GM23248 (cell line): Measurements from ENCODE around the gene UNC119B. TPM values are rescaled to one million over a fixed set of nuclear protein-coding genes. Genes with fewer than 3 reads are reported as not detected.

ENCODE experiments used
- DNase-seq: peaks from one replicate; pipeline ENCODE4 v3.0.0-alpha.2; 2015
- H2AFZ ChIP-seq: fragments of 200-600 bp; sonication (generic); 2 replicates; pipeline ENCODE4 v1.6.1; 2016; ENCODE audit warnings: antibody characterized with exemption
- H3F3A ChIP-seq: fragments of 200-600 bp; sonication (generic); 2 replicates; pipeline ENCODE4 v1.6.1; 2016; ENCODE audit warnings: mild to moderate bottlenecking, antibody characterized with exemption, mixed run types; ENCODE audit not compliant: insufficient read depth
- H3K27ac ChIP-seq: fragments of 200-600 bp; sonication (generic); 2 replicates; pipeline ENCODE4 v1.5.1; 2016; ENCODE audit warnings: mild to moderate bottlenecking
- H3K27me3 ChIP-seq: fragments of 200-600 bp; sonication (generic); replicated peaks from 2 replicates; pipeline ENCODE4 v1.6.1; 2016; ENCODE audit warnings: mild to moderate bottlenecking; ENCODE audit not compliant: insufficient read depth
- H3K36me3 ChIP-seq: fragments of 200-600 bp; sonication (generic); 2 replicates; pipeline ENCODE4 v1.6.1; 2016; ENCODE audit warnings: low read depth, mild to moderate bottlenecking
- H3K4me1 ChIP-seq: fragments of 200-600 bp; sonication (generic); 2 replicates; pipeline ENCODE4 v1.6.1; 2016; ENCODE audit warnings: mild to moderate bottlenecking; ENCODE audit not compliant: insufficient read depth
- H3K4me2 ChIP-seq: fragments of 200-600 bp; sonication (generic); one replicate; pipeline ENCODE4 v1.6.1; 2016; ENCODE audit warnings: mild to moderate bottlenecking; ENCODE audit not compliant: unreplicated experiment
- H3K4me3 ChIP-seq: fragments of 200-600 bp; sonication (generic); 2 replicates; pipeline ENCODE4 v1.5.1; 2016; ENCODE audit warnings: mild to moderate bottlenecking
- H3K79me2 ChIP-seq: fragments of 200-600 bp; sonication (generic); 2 replicates; pipeline ENCODE4 v1.6.1; 2016; ENCODE audit warnings: mild to moderate bottlenecking; ENCODE audit not compliant: insufficient read depth
- H3K9ac ChIP-seq: fragments of 200-600 bp; sonication (generic); 2 replicates; pipeline ENCODE4 v1.6.1; 2016; ENCODE audit warnings: mild to moderate bottlenecking
- H3K9me2 ChIP-seq: fragments of 200-600 bp; sonication (generic); 2 replicates; pipeline ENCODE4 v1.6.1; 2016; ENCODE audit warnings: mixed run types, mild to moderate bottlenecking, moderate library complexity; ENCODE audit not compliant: insufficient read depth
- H3K9me3 ChIP-seq: fragments of 200-600 bp; sonication (generic); one replicate; pipeline ENCODE4 v1.6.1; 2017; ENCODE audit warnings: low read depth
- H4K20me1 ChIP-seq: fragments of 200-600 bp; sonication (generic); 2 replicates; pipeline ENCODE4 v1.6.0; 2016; ENCODE audit not compliant: insufficient read depth
- EZH2 ChIP-seq: fragments of 200-600 bp; sonication (generic); IDR thresholded peaks from 2 replicates; pipeline ENCODE4 v1.6.1; 2018; ENCODE audit warnings: antibody characterized with exemption, mild to moderate bottlenecking; ENCODE audit not compliant: insufficient read depth, poor library complexity, severe bottlenecking
- EZH2phosphoT487 ChIP-seq: fragments of 200-600 bp; sonication (generic); IDR thresholded peaks from 2 replicates; pipeline ENCODE4 v1.6.1; 2018; ENCODE audit warnings: antibody characterized with exemption, moderate library complexity, mild to moderate bottlenecking, low read depth; ENCODE audit not compliant: insufficient read depth
- WGBS, 2 experiments: methylation state at CpG; one replicate each; pipeline ENCODE4 v1.1.6; 2015 to 2017; ENCODE audit warnings: low lambda C conversion rate in 2 of 2, low coverage in 1 of 2; ENCODE audit errors: missing lambda C conversion rate in 2 of 2; 5-methylcytosine and 5-hydroxymethylcytosine counted together
- in situ Hi-C: fragments of 300-500 bp; cut with MboI; formaldehyde crosslinking; loops from 2 replicates; pipeline ENCODE4 v1.15.0; 2020
- polyA plus RNA-seq: library from polyadenylated mRNA; unstranded; fragments of >200 nt; fragmentation: Nextera tagmentation; extraction: Ambion mirVana; gene quantifications from 2 replicates; pipeline ENCODE4 v1.2.1, GENCODE V29; 2016
- total RNA-seq: library from RNA; depleted of rRNA; stranded (reverse); fragments of >200 nt; shearing (Covaris generic); gene quantifications from 2 replicates; pipeline ENCODE4 v1.2.3, GENCODE V29; 2014

Gene UNC119B
- total and polyA plus RNA-seq, 2 experiments from 2014 or later: 7.6 to 22.4 TPM

- Histone ChIP-seq H3K9me3 (no peaks in the 10 kb centered on the region), H3K9me2 (no peaks in the 10 kb centered on the region), H3K4me3 (no peak overlapping the region), H4K20me1 (no peaks in the 10 kb centered on the region), H3K27ac (no peak overlapping the region), H3K27me3 (no peaks in the 10 kb centered on the region), H3K36me3 (0 out of 2 replicates have a peak, but pooled peaks cover 3% of the 10 kb centered on the region), H3K79me2 (no peaks in the 10 kb centered on the region), H3K9ac (no peak overlapping the region), H3K4me1 (no peaks in the 10 kb centered on the region), H2AFZ (no peak overlapping the region), H3K4me2 (no peak overlapping the region), H3F3A (no peaks in the 10 kb centered on the region)
- TF ChIP-seq EZH2: no peak
- no peak for TF ChIP-seq EZH2phosphoT487
- WGBS, 2 experiments: 24 to 33% methylated on average over 4 of the region's 4 CpGs
- DNase-seq: no peak
- in situ Hi-C loops: no loop called here
These were observed 47.0 kb downstream of the UNC119B start for GRCh38 chr12:120757226-120757742.

- no peak overlapping the region for H3K27ac ChIP-seq
- no peak overlapping the region for H3K4me3 ChIP-seq
- H3K79me2 ChIP-seq: no peaks in the 10 kb centered on the region
- H3K9me2 ChIP-seq: no peaks in the 10 kb centered on the region
- no peaks in the 10 kb centered on the region for H3F3A ChIP-seq
- in situ Hi-C loops: no loop called here
- WGBS, 2 experiments: 85 to 91% methylated on average over 6 of the region's 6 CpGs
- no peak for DNase-seq
- H3K9me3 ChIP-seq: no peaks in the 10 kb centered on the region
- TF ChIP-seq EZH2phosphoT487 (no peak), EZH2 (no peak)
- H4K20me1 ChIP-seq: no peaks in the 10 kb centered on the region
- no peak overlapping the region for H3K9ac ChIP-seq
- H3K4me2 ChIP-seq: no peak overlapping the region
- no peaks in the 10 kb centered on the region for H3K4me1 ChIP-seq
- no peak overlapping the region for H2AFZ ChIP-seq
- 0 out of 2 replicates have a peak, but pooled peaks cover 3% of the 10 kb centered on the region for H3K36me3 ChIP-seq
- no peaks in the 10 kb centered on the region for H3K27me3 ChIP-seq
These were observed 47.7 kb downstream of the UNC119B start for GRCh38 chr12:120757949-120758348.

GRCh38 chr12:120758798-120759590 is 48.7 kb downstream of the UNC119B start:
- in situ Hi-C loops: no loop called here

GRCh38 chr12:120759591-120760348 is 49.5 kb downstream of the UNC119B start:
- TF ChIP-seq EZH2phosphoT487: no peak
- TF ChIP-seq EZH2: no peak
- Histone ChIP-seq H4K20me1 (no peaks in the 10 kb centered on the region), H3K36me3 (0 out of 2 replicates have a peak, but pooled peaks cover 3% of the 10 kb centered on the region), H3K27ac (no peak overlapping the region), H3K27me3 (no peaks in the 10 kb centered on the region), H3K9me2 (no peaks in the 10 kb centered on the region), H3K79me2 (no peaks in the 10 kb centered on the region), H3K4me2 (no peak overlapping the region), H2AFZ (no peak overlapping the region), H3K4me3 (no peak overlapping the region), H3K9me3 (no peaks in the 10 kb centered on the region), H3K9ac (no peak overlapping the region), H3F3A (no peaks in the 10 kb centered on the region), H3K4me1 (no peaks in the 10 kb centered on the region)
- in situ Hi-C loops: no loop called here
- WGBS, 2 experiments: 88% methylated on average over 23 to 27 of the region's 27 CpGs
- DNase-seq: no peak

More at GRCh38 chr12:120758798-120759590, 48.7 kb downstream of the UNC119B start:
- Histone ChIP-seq H4K20me1 (no peaks in the 10 kb centered on the region), H3K79me2 (no peaks in the 10 kb centered on the region), H3F3A (no peaks in the 10 kb centered on the region), H3K4me2 (no peak overlapping the region), H3K27me3 (no peaks in the 10 kb centered on the region), H2AFZ (no peak overlapping the region), H3K27ac (no peak overlapping the region), H3K9me2 (no peaks in the 10 kb centered on the region), H3K4me3 (no peak overlapping the region), H3K9me3 (no peaks in the 10 kb centered on the region), H3K9ac (no peak overlapping the region), H3K36me3 (0 out of 2 replicates have a peak, but pooled peaks cover 3% of the 10 kb centered on the region), H3K4me1 (no peaks in the 10 kb centered on the region)
- WGBS, 2 experiments: 83 to 88% methylated on average over 7 of the region's 7 CpGs
- DNase-seq: no peak
- TF ChIP-seq EZH2phosphoT487 (no peak), EZH2 (no peak)
